ENCODE measurements around the gene KANK2. TPM values are rescaled to one million over a fixed set of nuclear protein-coding genes. Genes with fewer than 3 reads are reported as not detected.
A peak's percentile ranks its signal among the peaks of the same experiment; 100 is the strongest.

Gene KANK2
- total and polyA plus RNA-seq, 2 of the 13 experiments (the other 11 are each of a cell fraction or from before 2014, with no cell fraction given): 5.7 to 12.9 TPM

- no peak for TF ChIP-seq KIAA2018 (CRISPR knock-in tag; IDR thresholded peaks at IDR 0.05; ENCODE audit: borderline replicate concordance)
- no peak for TF ChIP-seq PITX1 (CRISPR knock-in tag; IDR thresholded peaks at IDR 0.05)
- TF ChIP-seq ZFP36L2 (CRISPR knock-in tag; IDR thresholded peaks at IDR 0.05): no peak
- TF ChIP-seq ASH2L (IDR thresholded peaks at IDR 0.05; ENCODE audit: insufficient read length, low read depth, low read length): no peak
- no peak for TF ChIP-seq ZNF572 (CRISPR knock-in tag; IDR thresholded peaks at IDR 0.05)
- TF ChIP-seq ZFP1 (CRISPR knock-in tag; IDR thresholded peaks at IDR 0.05): no peak
- TF ChIP-seq ZNF740 (CRISPR knock-in tag; IDR thresholded peaks at IDR 0.05): no peak; the same call in 1 of the 2 replicates
- no peak for TF ChIP-seq ZNF800 (CRISPR knock-in tag; IDR thresholded peaks at IDR 0.05)
- no peak for TF ChIP-seq ARID2 (CRISPR knock-in tag; IDR thresholded peaks at IDR 0.05; ENCODE audit: borderline replicate concordance)
- no peak; the same call in 1 of the 2 replicates for TF ChIP-seq ARHGAP35 (CRISPR knock-in tag; IDR thresholded peaks at IDR 0.05; ENCODE audit: borderline replicate concordance)
- peak; percentile 20; the same call in 1 of the 2 replicates for TF ChIP-seq KAT8 (CRISPR knock-in tag; IDR thresholded peaks at IDR 0.05)
- TF ChIP-seq ZNF589 (CRISPR knock-in tag; conservative IDR thresholded peaks at IDR 0.05): no peak
- TF ChIP-seq DNMT1 (CRISPR knock-in tag; IDR thresholded peaks at IDR 0.05): no peak
- no peak for TF ChIP-seq CSRNP2 (CRISPR knock-in tag; conservative IDR thresholded peaks at IDR 0.05; ENCODE audit: low read depth)
- TF ChIP-seq KDM4B (CRISPR knock-in tag; IDR thresholded peaks at IDR 0.05): no peak
- no peak for TF ChIP-seq KDM6A (CRISPR knock-in tag; IDR thresholded peaks at IDR 0.05; ENCODE audit: low read depth)
- no peak for TF ChIP-seq ZNF549 (CRISPR knock-in tag; IDR thresholded peaks at IDR 0.05)
Observed at GRCh38 chr19:11242864-11243797, 45.8 kb upstream of the KANK2 start (continued).

Measured in HepG2 (cell line).